NB4 (cell line): ENCODE measurements around the gene RBMS1.

Experiments used
- DNase-seq: peaks from one replicate; pipeline ENCODE4 v3.0.0; 2010; ENCODE audit warnings: low read depth
- H3K4me3 ChIP-seq: one replicate; pipeline ENCODE4 v1.5.1; 2011; ENCODE audit warnings: mild to moderate bottlenecking, low read depth, low read length, moderate library complexity
- CTCF ChIP-seq: IDR thresholded peaks from one replicate; pipeline ENCODE4 v1.5.1; 2012; ENCODE audit warnings: low read depth, low read length
- MAX ChIP-seq: IDR thresholded peaks from 2 replicates; pipeline ENCODE4 v1.6.1; 2011; ENCODE audit warnings: low read depth, low read length
- MYC ChIP-seq: IDR thresholded peaks from 2 replicates; pipeline ENCODE4 v1.6.1; 2011; ENCODE audit warnings: low read depth, low read length
- POLR2A ChIP-seq: IDR thresholded peaks from 2 replicates; pipeline ENCODE4 v1.6.1; 2011; ENCODE audit warnings: mild to moderate bottlenecking; ENCODE audit not compliant: insufficient read length; ENCODE audit errors: extremely low read depth

RBMS1 gene

DNA sequence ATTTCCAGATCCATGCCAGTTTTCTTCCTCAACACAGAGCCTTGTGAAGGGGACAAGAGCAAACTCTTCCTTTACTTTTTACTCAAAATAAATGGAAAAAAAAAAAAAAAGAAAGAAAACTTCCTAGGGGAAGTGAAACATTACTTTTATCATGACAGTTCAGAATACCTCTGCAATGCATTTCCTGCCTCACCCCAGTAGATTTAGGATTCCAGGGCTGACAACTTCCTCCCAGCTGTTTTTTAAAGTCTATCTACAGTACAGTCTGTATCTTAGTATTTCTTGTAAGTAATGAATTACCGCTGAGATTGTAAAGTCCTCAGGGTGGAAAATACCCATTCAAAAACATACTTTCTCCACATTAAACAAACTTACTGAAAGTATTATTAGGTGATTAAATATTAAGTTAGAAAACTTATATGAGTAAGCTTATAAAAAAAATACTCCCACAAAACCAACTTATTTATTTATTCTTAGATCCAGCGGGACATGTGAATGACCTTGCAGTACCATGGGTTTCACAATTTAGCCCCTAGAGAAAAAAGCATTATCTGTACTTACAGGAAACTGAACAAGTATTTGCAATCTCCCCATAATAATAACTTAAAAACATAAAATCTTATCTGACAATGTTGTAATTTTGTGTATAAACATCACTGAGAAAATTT is 117.7 kb downstream of the RBMS1 start:
- H3K4me3 ChIP-seq, result no peak overlapping the region
- DNase-seq, result peak; percentile 65

DNA sequence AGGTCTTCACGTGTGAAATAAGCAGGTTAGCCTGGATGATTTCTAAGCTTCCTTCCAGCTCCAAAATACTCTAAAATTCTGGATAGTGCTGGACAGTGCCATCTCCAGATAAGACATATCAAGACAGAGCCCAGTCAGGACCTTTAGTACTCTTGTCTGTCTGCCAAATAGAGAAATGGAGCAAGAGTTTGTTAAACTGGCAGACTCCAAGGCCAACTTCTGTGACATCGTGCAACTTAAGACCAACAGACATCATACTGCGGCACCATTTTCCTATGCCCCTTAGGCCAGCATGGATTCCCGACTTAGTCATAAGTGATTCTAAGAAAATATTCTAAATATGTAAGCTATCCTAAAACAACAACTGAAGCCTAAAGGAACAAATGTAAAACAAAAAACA is 118.6 kb downstream of the RBMS1 start:
- TF ChIP-seq MYC (no peak), POLR2A (no peak), MAX (no peak), CTCF (no peak)
- DNase-seq, result no peak
- H3K4me3 ChIP-seq, result no peak overlapping the region

More for the DNA sequence above, 117.7 kb downstream of the RBMS1 start:
- TF ChIP-seq MYC (no peak), MAX (no peak)

- TF ChIP-seq CTCF (no peak), MAX (no peak), MYC (no peak)
- no peak for DNase-seq
- H3K4me3 ChIP-seq, result no peak overlapping the region
Observed at GRCh38 chr2:160373666-160374065, 119.9 kb downstream of the RBMS1 start.

GRCh38 chr2:160373263-160373662 is 120.3 kb downstream of the RBMS1 start:
- no peak for DNase-seq
- TF ChIP-seq MYC (no peak), CTCF (no peak), POLR2A (no peak), MAX (no peak)
- H3K4me3 ChIP-seq, result no peak overlapping the region

DNA sequence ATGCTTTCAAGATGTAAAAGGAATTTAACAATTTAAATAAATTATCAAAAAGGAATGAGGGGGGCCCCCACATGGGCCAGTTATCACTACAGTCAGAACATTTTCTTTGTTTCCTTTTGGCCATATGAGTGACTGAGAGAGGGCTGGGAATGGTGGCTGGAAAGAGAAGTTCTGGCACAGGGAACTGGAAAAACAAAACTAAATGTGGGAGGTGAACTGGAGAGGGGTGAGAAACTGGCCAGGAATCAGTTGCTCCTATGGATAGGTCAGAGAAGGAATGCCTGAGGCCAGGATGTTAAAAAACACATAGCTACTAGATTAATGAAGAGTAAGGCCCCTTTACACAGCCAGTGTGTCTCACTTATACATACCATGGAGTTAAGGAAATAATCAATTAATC is 121.0 kb downstream of the RBMS1 start:
- TF ChIP-seq MAX (no peak), MYC (no peak), POLR2A (no peak), CTCF (no peak)
- DNase-seq, result no peak
- no peak overlapping the region for H3K4me3 ChIP-seq

- no peak overlapping the region for H3K4me3 ChIP-seq
- TF ChIP-seq POLR2A, result no peak
- no peak for TF ChIP-seq MYC
- TF ChIP-seq MAX, result no peak
- no peak for TF ChIP-seq CTCF
- no peak for DNase-seq
Observed at GRCh38 chr2:160372010-160372356, 121.6 kb downstream of the RBMS1 start.
